Measurements from ENCODE around the gene TTC39C. TPM values are rescaled to one million over a fixed set of nuclear protein-coding genes. Genes with fewer than 3 reads are reported as not detected.

Gene TTC39C
- total and polyA plus RNA-seq, 9 donors, result 7.2 to 31.0 (median 14.0) TPM

DNA sequence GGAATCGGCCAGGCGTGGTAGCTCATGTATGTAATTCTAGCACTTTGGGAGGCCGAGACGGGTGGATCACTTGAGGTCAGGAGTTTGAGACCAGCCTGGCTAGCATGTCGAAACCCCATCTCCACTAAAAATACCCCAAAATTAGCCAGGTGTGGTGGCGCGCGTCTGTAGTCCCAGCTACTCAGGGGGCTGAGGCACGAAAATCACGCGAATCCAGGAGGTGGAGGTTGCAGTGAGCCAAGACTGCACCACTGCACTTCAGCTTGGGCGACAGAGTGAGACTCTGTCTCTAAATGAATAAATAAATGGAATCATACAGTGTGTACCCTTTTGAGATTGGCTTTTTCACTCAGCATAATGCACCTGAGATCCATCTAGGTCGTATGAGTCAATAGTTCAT, 19.4 kb upstream of the TTC39C start:
- Histone ChIP-seq H3K4me1 (ENCODE audit: insufficient read depth) (no peaks in the 10 kb centered on the region), H3K27ac (no peak overlapping the region), H3K27me3 (no peaks in the 10 kb centered on the region), H3K4me3 (no peak overlapping the region), H3K36me3 (no peaks in the 10 kb centered on the region), H3K9me3 (no peaks in the 10 kb centered on the region)
- TF ChIP-seq EP300 (IDR thresholded peaks at IDR 0.05), result no peak
- TF ChIP-seq POLR2A (IDR thresholded peaks at IDR 0.05), result no peak
- TF ChIP-seq, protein P1, sequence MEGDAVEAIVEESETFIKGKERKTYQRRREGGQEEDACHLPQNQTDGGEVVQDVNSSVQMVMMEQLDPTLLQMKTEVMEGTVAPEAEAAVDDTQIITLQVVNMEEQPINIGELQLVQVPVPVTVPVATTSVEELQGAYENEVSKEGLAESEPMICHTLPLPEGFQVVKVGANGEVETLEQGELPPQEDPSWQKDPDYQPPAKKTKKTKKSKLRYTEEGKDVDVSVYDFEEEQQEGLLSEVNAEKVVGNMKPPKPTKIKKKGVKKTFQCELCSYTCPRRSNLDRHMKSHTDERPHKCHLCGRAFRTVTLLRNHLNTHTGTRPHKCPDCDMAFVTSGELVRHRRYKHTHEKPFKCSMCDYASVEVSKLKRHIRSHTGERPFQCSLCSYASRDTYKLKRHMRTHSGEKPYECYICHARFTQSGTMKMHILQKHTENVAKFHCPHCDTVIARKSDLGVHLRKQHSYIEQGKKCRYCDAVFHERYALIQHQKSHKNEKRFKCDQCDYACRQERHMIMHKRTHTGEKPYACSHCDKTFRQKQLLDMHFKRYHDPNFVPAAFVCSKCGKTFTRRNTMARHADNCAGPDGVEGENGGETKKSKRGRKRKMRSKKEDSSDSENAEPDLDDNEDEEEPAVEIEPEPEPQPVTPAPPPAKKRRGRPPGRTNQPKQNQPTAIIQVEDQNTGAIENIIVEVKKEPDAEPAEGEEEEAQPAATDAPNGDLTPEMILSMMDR (IDR thresholded peaks at IDR 0.05), result no peak
- intact Hi-C loops (cut with DNase I), result no loop called here
- DNase-seq, result no peak
- 93 to 96% (median 96%) methylated on average over 13 of the region's 13 CpGs for WGBS, 3 donors

DNA sequence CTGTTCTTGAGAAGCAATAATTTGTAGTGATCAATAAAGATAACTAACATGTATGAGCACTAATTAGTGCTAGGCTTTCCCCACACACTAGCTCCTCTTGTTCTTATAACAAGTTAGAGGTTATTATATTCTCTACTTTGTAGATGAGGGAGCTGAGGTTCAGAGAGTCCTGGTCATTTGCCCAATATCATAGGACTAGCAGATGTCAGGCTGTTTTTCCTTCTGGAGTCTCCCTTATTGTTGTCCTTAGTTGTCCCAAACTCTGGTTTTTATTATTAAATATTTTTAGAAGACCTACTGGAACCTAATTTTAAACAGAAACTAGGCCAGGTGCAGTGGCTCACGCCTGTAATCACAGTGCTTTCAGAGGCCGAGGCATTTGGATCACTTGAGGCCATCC, 16.5 kb upstream of the TTC39C start:
- no peaks in the 10 kb centered on the region for H3K9me3 ChIP-seq
- WGBS, 3 donors, result 59 to 86% (median 79%) methylated on average over 2 of the region's 2 CpGs
- intact Hi-C loops (cut with DNase I), result no loop called here
- no peak for TF ChIP-seq EP300 (IDR thresholded peaks at IDR 0.05)
- TF ChIP-seq POLR2A (IDR thresholded peaks at IDR 0.05), result no peak
- TF ChIP-seq, protein P1 (IDR thresholded peaks at IDR 0.05), result no peak
- no peaks in the 10 kb centered on the region for H3K36me3 ChIP-seq
- no peak for DNase-seq
- H3K27ac ChIP-seq, result no peak overlapping the region
- H3K4me1 ChIP-seq (ENCODE audit: insufficient read depth), result no peaks in the 10 kb centered on the region
- no peak overlapping the region for H3K4me3 ChIP-seq
- no peaks in the 10 kb centered on the region for H3K27me3 ChIP-seq

DNA sequence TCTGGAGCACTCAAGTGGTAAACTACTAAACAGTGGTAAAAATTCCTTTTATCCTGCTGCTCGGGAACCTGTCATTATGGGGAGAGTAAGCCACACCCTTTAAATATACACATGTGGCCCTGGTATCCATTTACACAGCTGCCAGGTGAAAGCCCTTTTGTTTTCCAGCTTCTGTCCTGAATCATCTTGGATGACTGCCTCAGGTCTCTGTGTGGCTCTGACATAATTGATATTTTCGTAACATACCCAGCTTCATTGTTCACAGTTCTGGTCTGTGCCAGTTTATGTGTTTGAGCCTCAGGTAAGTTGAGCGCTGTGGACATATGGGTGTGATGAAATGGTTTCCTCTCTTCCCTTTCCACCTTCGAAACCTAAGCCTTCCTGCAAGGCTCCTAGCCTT, 15.7 kb upstream of the TTC39C start:
- TF ChIP-seq EP300 (IDR thresholded peaks at IDR 0.05) (no peak), POLR2A (IDR thresholded peaks at IDR 0.05) (no peak)
- TF ChIP-seq, protein P1 (IDR thresholded peaks at IDR 0.05), result no peak
- DNase-seq, result no peak
- intact Hi-C loops (cut with DNase I), result no loop called here

DNA sequence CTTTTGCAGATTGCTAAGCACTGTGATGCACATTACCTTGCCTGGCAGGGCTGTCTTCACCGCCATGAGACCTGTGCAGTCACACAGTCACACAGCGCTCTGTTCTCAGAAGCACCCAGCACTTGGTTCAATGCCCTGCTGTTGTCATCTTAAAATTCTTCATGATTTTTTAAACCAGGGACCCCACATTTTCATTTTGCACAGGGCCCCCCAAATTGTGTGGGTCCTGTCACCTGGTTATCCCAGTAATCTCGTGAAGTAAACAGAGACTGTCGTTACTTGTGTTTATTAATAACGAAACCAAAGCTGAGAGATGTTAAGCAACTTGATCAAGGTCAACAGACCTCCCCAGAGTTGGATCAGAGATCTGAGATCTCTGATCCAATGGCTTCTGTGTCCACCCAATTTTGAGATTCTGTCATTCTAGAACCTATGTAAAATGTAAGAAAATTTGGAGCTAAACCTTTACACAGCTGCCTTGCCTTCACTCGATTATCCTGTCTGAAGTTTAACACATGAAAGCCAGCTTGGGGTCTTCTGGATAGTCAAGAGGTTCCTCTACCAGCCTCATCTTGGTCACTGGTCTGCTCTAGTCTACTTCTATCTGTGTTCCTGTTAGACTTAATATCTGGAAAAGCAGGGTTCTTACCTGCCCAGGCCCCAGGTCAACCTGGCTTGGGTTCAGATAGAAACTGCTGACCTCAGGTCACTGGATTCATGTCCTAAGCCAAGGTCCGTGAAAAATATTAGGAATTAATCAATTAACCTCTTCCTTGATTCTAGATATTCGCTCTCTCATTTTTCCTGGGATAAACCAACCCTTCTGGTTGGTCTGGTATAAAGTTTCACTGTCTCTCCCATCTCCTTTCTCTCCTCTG, 13.7 kb upstream of the TTC39C start:
- TF ChIP-seq EP300 (IDR thresholded peaks at IDR 0.05) (no peak), POLR2A (IDR thresholded peaks at IDR 0.05) (no peak)
- TF ChIP-seq, protein P1 (IDR thresholded peaks at IDR 0.05), result no peak
- H3K9me3 ChIP-seq, result no peaks in the 10 kb centered on the region
- intact Hi-C loops (cut with DNase I), result no loop called here
- H3K36me3 ChIP-seq, result no peaks in the 10 kb centered on the region
- H3K4me3 ChIP-seq, result no peak overlapping the region
- H3K27me3 ChIP-seq, result no peaks in the 10 kb centered on the region
- no peak overlapping the region for H3K27ac ChIP-seq
- no peak for DNase-seq
- no peaks in the 10 kb centered on the region for H3K4me1 ChIP-seq (ENCODE audit: insufficient read depth)
- 82 to 88% (median 86%) methylated on average over 8 of the region's 8 CpGs for WGBS, 3 donors

More for the DNA sequence above, 15.7 kb upstream of the TTC39C start:
- Histone ChIP-seq H3K4me3 (no peak overlapping the region), H3K4me1 (ENCODE audit: insufficient read depth) (no peaks in the 10 kb centered on the region), H3K9me3 (no peaks in the 10 kb centered on the region), H3K27ac (no peak overlapping the region), H3K36me3 (no peaks in the 10 kb centered on the region), H3K27me3 (no peaks in the 10 kb centered on the region)
- WGBS, 3 donors, result 50 to 51% (median 50%) methylated on average over 4 of the region's 4 CpGs
